GM06990 (cell line): ENCODE data around the gene HEBP2.

ENCODE experiments used
- DNase-seq: peaks from one replicate; pipeline ENCODE4 v3.0.0-alpha.2; 2011; ENCODE audit not compliant: insufficient read length; ENCODE audit errors: extremely low read depth
- H3K27me3 ChIP-seq: replicated peaks from 2 replicates; pipeline ENCODE4 v1.6.0; 2011; ENCODE audit warnings: low read length; ENCODE audit not compliant: control insufficient read depth, insufficient read depth
- H3K36me3 ChIP-seq: 2 replicates; pipeline ENCODE4 v1.5.1; 2011; ENCODE audit warnings: low read length; ENCODE audit not compliant: control insufficient read depth, insufficient read depth
- H3K4me3 ChIP-seq: replicated peaks from 2 replicates; pipeline ENCODE4 v1.5.1; 2011; ENCODE audit warnings: low read depth, mild to moderate bottlenecking, control low read depth, low read length
- CTCF ChIP-seq: IDR thresholded peaks from 2 replicates; pipeline ENCODE4 v1.5.1; 2011; ENCODE audit warnings: low read length, control low read depth, mild to moderate bottlenecking, inconsistent platforms; ENCODE audit not compliant: insufficient read depth, poor library complexity, severe bottlenecking

Gene HEBP2

GRCh38 chr6:138389551-138389950, 14.5 kb upstream of the HEBP2 start:
- Histone ChIP-seq H3K4me3 (no peak overlapping the region), H3K27me3 (no peaks in the 10 kb centered on the region; the same call in 1 of the 2 replicates), H3K36me3 (no peaks in the 10 kb centered on the region)
- TF ChIP-seq CTCF, result no peak
- no peak for DNase-seq

GRCh38 chr6:138393871-138394783, 9.9 kb upstream of the HEBP2 start:
- Histone ChIP-seq H3K27me3 (no peaks in the 10 kb centered on the region), H3K4me3 (no peak overlapping the region), H3K36me3 (no peaks in the 10 kb centered on the region)
- TF ChIP-seq CTCF, result no peak
- no peak for DNase-seq

- H3K27me3 ChIP-seq, result no peaks in the 10 kb centered on the region
- H3K4me3 ChIP-seq, result no peak overlapping the region
- DNase-seq, result no peak
- no peaks in the 10 kb centered on the region for H3K36me3 ChIP-seq
- no peak for TF ChIP-seq CTCF
These were observed 7.3 kb upstream of the HEBP2 start for GRCh38 chr6:138396709-138397108.

- Histone ChIP-seq H3K36me3 (no peaks in the 10 kb centered on the region), H3K27me3 (no peaks in the 10 kb centered on the region), H3K4me3 (no peak overlapping the region)
- no peak for DNase-seq
- TF ChIP-seq CTCF, result no peak
These were observed 6.6 kb upstream of the HEBP2 start for GRCh38 chr6:138397128-138398122.

GRCh38 chr6:138400326-138400725, 3.7 kb upstream of the HEBP2 start:
- DNase-seq, result no peak
- Histone ChIP-seq H3K36me3 (no peaks in the 10 kb centered on the region), H3K27me3 (no peaks in the 10 kb centered on the region), H3K4me3 (no peak overlapping the region)
- TF ChIP-seq CTCF, result no peak
